GM12878 (cell line): Measurements from ENCODE around the gene ZNF687. TPM values are rescaled to one million over a fixed set of nuclear protein-coding genes. Genes with fewer than 3 reads are reported as not detected.
A peak's percentile ranks its signal among the peaks of the same experiment; 100 is the strongest.

Source experiments
- ATAC-seq: fragments of 200-7000 bp; cut with Tn5 transposase; 3 replicates; pipeline ENCODE4 v1.9.1; 2020; ENCODE audit warnings: mild to moderate bottlenecking, moderate library complexity
- BruUV-seq: library from RNA; stranded (reverse); fragments of 400-500 nt; replicated peaks from 2 replicates; lab custom pipeline; 2021; lab: Mats Ljungman, UMichigan
- CTCF ChIA-PET: fragments of 300-600 bp; sonication (Branson Sonifier 250); formaldehyde crosslinking; extraction: SDS; loops from one replicate; lab custom pipeline; 2021; ENCODE audit warnings: inconsistent platforms; lab: Yijun Ruan, JAX
- POLR2A ChIA-PET: fragments of 350-600 bp; formaldehyde crosslinking; extraction: SDS; loops from one replicate; lab custom pipeline; 2021; ENCODE audit warnings: inconsistent platforms; lab: Charles Lee
- RAD21 ChIA-PET: fragments of 300-600 bp; sonication (Branson Sonifier 250); formaldehyde crosslinking; loops from one replicate; lab custom pipeline; 2023; ENCODE audit warnings: antibody characterized with exemption; ENCODE audit not compliant: unreplicated experiment; lab: Charles Lee
- SMC1A ChIA-PET: fragments of 300-600 bp; sonication (Branson Sonifier 250); formaldehyde crosslinking; loops from one replicate; lab custom pipeline; 2023; ENCODE audit not compliant: unreplicated experiment, uncharacterized antibody; lab: Charles Lee
- DNase-seq: peaks from one replicate; pipeline ENCODE4 v3.0.0-alpha.2; 2011; ENCODE audit warnings: low read depth, low spot score
- FAIRE-seq: peaks from 3 replicates; lab custom pipeline; 2011; peaks lifted over from hg19 to GRCh38; lab: Jason Lieb, UNC
- H2AFZ ChIP-seq: 2 replicates; pipeline ENCODE4 v1.6.0; 2011; ENCODE audit warnings: low read depth, low read length, control low read depth; ENCODE audit not compliant: control insufficient read depth
- H3K27ac ChIP-seq: 2 replicates; pipeline ENCODE4 v1.5.1; 2011; ENCODE audit warnings: control low read depth; ENCODE audit not compliant: control insufficient read depth, insufficient read depth
- H3K27me3 ChIP-seq, 2 experiments: replicated peaks in 1 of 2; 2 replicates each; pipeline versions ENCODE4 v1.6.0 to v1.6.1; 2011; ENCODE audit warnings: low read length in 1 of 2; ENCODE audit not compliant: control insufficient read depth in 2 of 2, insufficient read depth in 2 of 2
- H3K36me3 ChIP-seq, 2 experiments: 2 replicates each; pipeline ENCODE4 v1.5.1; 2011; ENCODE audit warnings: low read length in 1 of 2; ENCODE audit not compliant: control insufficient read depth in 2 of 2, insufficient read depth in 2 of 2
- H3K4me1 ChIP-seq: 2 replicates; pipeline ENCODE4 v1.6.1; 2011; ENCODE audit warnings: mild to moderate bottlenecking, low read length, moderate library complexity, mixed read lengths; ENCODE audit not compliant: control insufficient read depth, insufficient read depth
- H3K4me2 ChIP-seq: 2 replicates; pipeline ENCODE4 v1.6.0; 2011; ENCODE audit warnings: control low read depth; ENCODE audit not compliant: control insufficient read depth, insufficient read depth
- H3K4me3 ChIP-seq: fragments of 200-600 bp; sonication (generic); 2 replicates; pipeline ENCODE4 v1.5.1; 2016
- H3K79me2 ChIP-seq: 2 replicates; pipeline ENCODE4 v1.6.0; 2011; ENCODE audit warnings: low read length; ENCODE audit not compliant: control insufficient read depth, insufficient read depth
- H3K9ac ChIP-seq: 2 replicates; pipeline ENCODE4 v1.8.0; 2011; ENCODE audit warnings: low read length, control low read depth, mixed read lengths; ENCODE audit not compliant: control insufficient read depth, insufficient read depth
- H3K9me3 ChIP-seq: replicated peaks from 3 replicates; pipeline ENCODE4 v1.5.1; 2011; ENCODE audit warnings: mild to moderate bottlenecking, low read length; ENCODE audit not compliant: control insufficient read depth, insufficient read depth
- H4K20me1 ChIP-seq: 2 replicates; pipeline ENCODE4 v1.6.0; 2011; ENCODE audit not compliant: control insufficient read depth, insufficient read depth
- ATF2 ChIP-seq: IDR thresholded peaks from 2 replicates; pipeline ENCODE4 v1.6.1; 2012; ENCODE audit warnings: low read length, inconsistent platforms
- BHLHE40 ChIP-seq, 2 experiments: fragments of 450-650 bp in 1 of 2; IDR thresholded peaks; 2 replicates each; pipeline ENCODE4 v1.6.1; 2011 to 2017; ENCODE audit warnings: low read depth in 2 of 2, borderline replicate concordance in 1 of 2, improper control_type of control experiment in 1 of 2, low read length in 1 of 2, mild to moderate bottlenecking in 1 of 2
- FOXM1 ChIP-seq: IDR thresholded peaks from 2 replicates; pipeline ENCODE4 v1.6.1; 2012; ENCODE audit warnings: low read depth, mild to moderate bottlenecking, inconsistent platforms, low read length, moderate library complexity
- HDGF ChIP-seq: fragments of 450-650 bp; IDR thresholded peaks from 2 replicates; pipeline ENCODE4 v1.6.1; 2016; ENCODE audit warnings: antibody characterized with exemption
- IRF5 ChIP-seq: fragments of 450-650 bp; IDR thresholded peaks from 2 replicates; pipeline ENCODE4 v1.6.1; 2017; ENCODE audit warnings: borderline replicate concordance
- KAT2A ChIP-seq: conservative IDR thresholded peaks from 2 replicates; pipeline ENCODE4 v1.6.1; 2011; ENCODE audit warnings: low read depth, low read length; ENCODE audit not compliant: control insufficient read depth
- MXI1 ChIP-seq: fragments of 150-350 bp; IDR thresholded peaks from 2 replicates; pipeline ENCODE4 v1.6.1; 2011; ENCODE audit warnings: low read depth, mild to moderate bottlenecking, inconsistent platforms, low read length, improper control_type of control experiment
- POU2F2 ChIP-seq: IDR thresholded peaks from 3 replicates; pipeline ENCODE4 v1.6.1; 2011; ENCODE audit warnings: low read depth, mild to moderate bottlenecking, low read length, borderline replicate concordance
- RUNX3 ChIP-seq: IDR thresholded peaks from 2 replicates; pipeline ENCODE4 v1.6.1; 2012; ENCODE audit warnings: low read length, inconsistent platforms
- SIN3A ChIP-seq: IDR thresholded peaks from 2 replicates; pipeline ENCODE4 v1.6.1; 2012; ENCODE audit warnings: low read depth, low read length, improper control_type of control experiment
- SMAD1 ChIP-seq: fragments of 450-650 bp; IDR thresholded peaks from 2 replicates; pipeline ENCODE4 v1.6.1; 2018; ENCODE audit warnings: mild to moderate bottlenecking, low read depth; ENCODE audit not compliant: partially characterized antibody
- SP1 ChIP-seq: IDR thresholded peaks from one replicate; pipeline ENCODE4 v1.6.1; 2011; ENCODE audit warnings: low read depth, low read length
- SPI1 ChIP-seq: IDR thresholded peaks from 2 replicates; pipeline ENCODE4 v1.6.1; 2011; ENCODE audit warnings: low read depth, mild to moderate bottlenecking, low read length, moderate library complexity, borderline replicate concordance; ENCODE audit not compliant: insufficient read depth
- TCF7 ChIP-seq: IDR thresholded peaks from 2 replicates; pipeline ENCODE4 v1.6.1; 2014; ENCODE audit warnings: antibody characterized with exemption, borderline replicate concordance
- ZNF384 ChIP-seq: IDR thresholded peaks from 2 replicates; pipeline ENCODE4 v1.6.1; 2012; ENCODE audit warnings: low read depth, mild to moderate bottlenecking, low read length, improper control_type of control experiment, borderline replicate concordance
- WGBS: methylation state at CpG from one replicate; pipeline ENCODE4 v1.1.6; 2016; ENCODE audit warnings: low lambda C conversion rate; ENCODE audit not compliant: insufficient replicate concordance, insufficient coverage; ENCODE audit errors: missing lambda C conversion rate; 5-methylcytosine and 5-hydroxymethylcytosine counted together
- in situ Hi-C: fragments of 300-500 bp; cut with MboI; formaldehyde crosslinking; loops from 9 replicates; pipeline ENCODE4 v1.14.3; 2018; ENCODE audit warnings: mixed read lengths
- intact Hi-C: fragments of 100-400 bp; cut with micrococcal nuclease; formaldehyde crosslinking; loops from one replicate; pipeline ENCODE4 v1.14.2; 2022; ENCODE audit not compliant: unreplicated experiment
- polyA plus RNA-seq, 11 experiments: library from polyadenylated mRNA; depleted of rRNA in 4 of 11; unstranded in 6 of 11; stranded (reverse) in 5 of 11; fragments of >200 nt; fragmentation: Nextera tagmentation in 4 of 11; fragmentation: Illumina TruSeq in 1 of 11; extraction: Ambion mirVana in 4 of 11; extraction: Trizol in 1 of 11; gene quantifications; 1 replicate in 1 of 11; 2 replicates in 10 of 11; pipeline versions ENCODE4 v1.2.1 to v1.2.3, GENCODE V29; 2011 to 2016; ENCODE audit warnings: inconsistent platforms in 2 of 11, missing spikeins in 2 of 11, low read depth in 1 of 11
- total RNA-seq, 4 experiments: library from RNA; depleted of rRNA in 3 of 4; stranded (reverse); fragments of >200 nt in 3 of 4; fragmentation: Illumina TruSeq in 1 of 4; extraction: Trizol in 1 of 4; gene quantifications; 2 replicates each; pipeline versions ENCODE4 v1.2.1 to v1.2.3, GENCODE V29; 2013 to 2021

The ZNF687 gene
- total and polyA plus RNA-seq, 10 of the 15 experiments (the other 5 are each of a cell fraction or from before 2014, with no cell fraction given): 0.08 to 30.9 (median 9.9) TPM

GRCh38 chr1:151238467-151238739, 43.7 kb upstream of the ZNF687 start:
- Histone ChIP-seq H3K36me3 (peaks cover 21 to 46% of the 10 kb centered on the region in 2 experiments), H3K27me3 (no peaks in the 10 kb centered on the region), H3K79me2 (no peaks in the 10 kb centered on the region), H3K4me3 (no peak overlapping the region), H3K4me2 (no peak overlapping the region), H3K27ac (no peak overlapping the region), H3K9ac (no peak overlapping the region), H3K9me3 (no peaks in the 10 kb centered on the region), H2AFZ (no peak overlapping the region), H4K20me1 (no peaks in the 10 kb centered on the region), H3K4me1 (peaks cover 8% of the 10 kb centered on the region; the same call in 1 of the 2 replicates)
- ChIA-PET SMC1A (interaction anchor here (0.8 kb wide), 1 partner anchor 43 kb away, joined by 3 read pairs; no protein-coding TSS in a partner anchor), POLR2A (no interaction called here), RAD21 (no interaction called here), CTCF (interaction anchor here (1.6 kb wide), 1 partner anchor 14 kb away, joined by 6 read pairs; no protein-coding TSS in a partner anchor)
- FAIRE-seq: no peak
- TF ChIP-seq IRF5 (no peak), ATF2 (0 out of 2 replicates have a peak, but pooled peaks have one; percentile 2), MXI1 (no peak)
- DNase-seq: no peak
- WGBS: 54% methylated on average over 1 of the region's 1 CpG
- BruUV-seq: no TSS peak
- intact Hi-C loops (no loop called here), in situ Hi-C loops (no loop called here)
- no peak for ATAC-seq

GRCh38 chr1:151242442-151242841, 39.7 kb upstream of the ZNF687 start:
- peaks cover 3% of the 10 kb centered on the region; the same call in 1 of the 2 replicates for H3K4me1 ChIP-seq
- H3K79me2 ChIP-seq: no peaks in the 10 kb centered on the region
- intact Hi-C loops: no loop called here
- H2AFZ ChIP-seq: no peak overlapping the region
- no peak for ATAC-seq
- WGBS: 96% methylated on average over 2 of the region's 2 CpGs
- H3K9me3 ChIP-seq: no peaks in the 10 kb centered on the region
- ChIA-PET POLR2A (interaction anchor here (1.0 kb wide), 1 partner anchor 21 kb away, joined by 3 read pairs; no protein-coding TSS in a partner anchor), CTCF (interaction anchor here (1.5 to 2.0 kb wide), 2 partner anchors 9 to 14 kb away, joined by 5 to 7 read pairs; no protein-coding TSS in a partner anchor), SMC1A (interaction anchor here (0.9 to 1.3 kb wide), 2 partner anchors 10 to 29 kb away, joined by 4 read pairs; no protein-coding TSS in a partner anchor), RAD21 (no interaction called here)
- in situ Hi-C loops: no loop called here
- no peaks in the 10 kb centered on the region for H3K27me3 ChIP-seq
- FAIRE-seq: no peak
- no peak overlapping the region for H3K4me2 ChIP-seq
- H3K36me3 ChIP-seq: peaks cover 22 to 34% of the 10 kb centered on the region in 2 experiments
- no peak overlapping the region for H3K4me3 ChIP-seq
- no peak for DNase-seq
- BruUV-seq: no TSS peak
- H4K20me1 ChIP-seq: no peaks in the 10 kb centered on the region
- no peak overlapping the region for H3K9ac ChIP-seq
- H3K27ac ChIP-seq: no peak overlapping the region
- TF ChIP-seq SPI1: no peak
- no peak for TF ChIP-seq KAT2A
- no peak for TF ChIP-seq POU2F2
- TF ChIP-seq BHLHE40 (IDR thresholded peaks at IDR 0.05; ENCODE audit: borderline replicate concordance in 1 of 2, low read depth in 2 of 2, low read length in 1 of 2): no peak
- TF ChIP-seq SIN3A: no peak
- no peak for TF ChIP-seq ZNF384
- TF ChIP-seq HDGF: no peak
- TF ChIP-seq RUNX3: no peak
- no peak for TF ChIP-seq SMAD1
- TF ChIP-seq TCF7: no peak
- TF ChIP-seq SP1: no peak
- TF ChIP-seq FOXM1: no peak
